SK-N-MC (cell line): ENCODE results near the gene HTR4.

Experiments
- EZH2 ChIP-seq: fragments of 200-600 bp; sonication (generic); IDR thresholded peaks from one replicate; pipeline ENCODE4 v1.6.1; 2017; ENCODE audit warnings: antibody characterized with exemption
- POLR2AphosphoS5 ChIP-seq: IDR thresholded peaks from 2 replicates; pipeline ENCODE4 v1.6.1; 2012; ENCODE audit warnings: mild to moderate bottlenecking, low read depth, low read length, borderline replicate concordance

GRCh38 chr5:148565148-148565547, 89.2 kb downstream of the HTR4 start:
- TF ChIP-seq EZH2 (no peak), POLR2AphosphoS5 (no peak)
